Lower leg skin (tissue), 4 donors: ENCODE results near the gene VGLL2. TPM values are rescaled to one million over a fixed set of nuclear protein-coding genes. Genes with fewer than 3 reads are reported as not detected.
A peak's percentile ranks its signal among the peaks of the same experiment; 100 is the strongest.

ENCODE experiments used
- DNase-seq, 2 donors: peaks; one replicate each; pipeline ENCODE4 v3.0.0-alpha.2; 2019; ENCODE audit warnings: low spot score in 2 of 2
- H3K4me3 ChIP-seq: fragments of 200-600 bp; sonication (generic); 2 replicates; pipeline ENCODE4 v1.5.1; 2017; ENCODE audit warnings: mild to moderate bottlenecking, low read depth; ENCODE audit not compliant: poor library complexity, severe bottlenecking
- POLR2A ChIP-seq, 2 donors: fragments of 450-650 bp; IDR thresholded peaks; one replicate each; pipeline ENCODE4 v1.6.1; 2016 to 2017; ENCODE audit warnings: antibody characterized with exemption in 2 of 2, mild to moderate bottlenecking in 1 of 2, moderate library complexity in 1 of 2
- WGBS, 2 donors: methylation state at CpG; one replicate each; pipeline ENCODE4 v1.1.5; 2018; 5-methylcytosine and 5-hydroxymethylcytosine counted together
- intact Hi-C: fragments of 100-400 bp; cut with DNase I; formaldehyde crosslinking; loops from one replicate; pipeline ENCODE4 v1.15.0; 2023; ENCODE audit warnings: low total_unique reads
- total RNA-seq, 4 donors: library from RNA; depleted of rRNA; stranded (reverse); fragments of >200 nt; gene quantifications; one replicate each; pipeline ENCODE4 v1.1.0, GENCODE V29; 2016
- TF ChIP-seq, protein P1 (sequence below), 3 donors: fragments of 450-650 bp; IDR thresholded peaks; one replicate each; pipeline ENCODE4 v1.5.1; 2016; ENCODE audit warnings: antibody characterized with exemption in 3 of 3, mild to moderate bottlenecking in 3 of 3, moderate library complexity in 2 of 3

VGLL2 gene
- total RNA-seq, 4 donors from 2014 or later, result not detected

DNA sequence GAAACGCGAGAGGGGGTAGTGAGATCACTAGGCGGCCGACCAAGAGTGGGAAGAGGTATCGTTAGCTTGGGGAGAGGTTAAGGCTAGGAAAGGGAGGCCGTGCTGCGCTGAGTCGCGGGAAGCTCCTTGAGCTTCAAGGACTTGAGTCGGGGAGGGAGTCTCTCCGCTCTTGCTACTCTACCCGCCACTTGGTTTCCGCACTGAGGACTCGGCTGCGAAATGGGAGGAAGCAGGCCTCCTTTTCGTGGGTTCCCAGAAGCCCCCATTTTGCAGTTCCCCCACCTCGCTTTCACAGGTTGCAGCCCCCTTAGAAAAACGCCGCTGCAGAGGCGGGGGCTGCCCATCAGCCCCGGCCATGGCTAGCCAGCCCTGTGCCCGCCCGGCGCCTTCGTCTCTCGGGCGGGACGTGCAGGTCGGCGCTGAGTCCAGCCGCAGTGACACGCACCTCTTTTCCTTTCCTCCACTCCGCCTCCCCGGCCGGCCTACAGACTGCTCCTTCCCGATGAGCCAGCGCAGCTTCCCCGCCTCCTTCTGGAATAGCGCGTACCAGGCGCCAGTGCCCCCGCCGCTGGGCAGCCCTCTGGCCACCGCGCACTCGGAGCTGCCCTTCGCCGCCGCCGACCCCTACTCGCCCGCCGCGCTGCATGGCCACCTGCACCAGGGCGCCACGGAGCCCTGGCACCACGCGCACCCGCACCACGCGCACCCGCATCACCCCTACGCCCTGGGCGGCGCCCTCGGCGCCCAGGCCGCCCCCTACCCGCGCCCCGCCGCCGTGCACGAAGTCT is 4.9 kb downstream of the VGLL2 start:
- intact Hi-C loops, result no loop called here
- DNase-seq, result no peak
- TF ChIP-seq, protein P1, sequence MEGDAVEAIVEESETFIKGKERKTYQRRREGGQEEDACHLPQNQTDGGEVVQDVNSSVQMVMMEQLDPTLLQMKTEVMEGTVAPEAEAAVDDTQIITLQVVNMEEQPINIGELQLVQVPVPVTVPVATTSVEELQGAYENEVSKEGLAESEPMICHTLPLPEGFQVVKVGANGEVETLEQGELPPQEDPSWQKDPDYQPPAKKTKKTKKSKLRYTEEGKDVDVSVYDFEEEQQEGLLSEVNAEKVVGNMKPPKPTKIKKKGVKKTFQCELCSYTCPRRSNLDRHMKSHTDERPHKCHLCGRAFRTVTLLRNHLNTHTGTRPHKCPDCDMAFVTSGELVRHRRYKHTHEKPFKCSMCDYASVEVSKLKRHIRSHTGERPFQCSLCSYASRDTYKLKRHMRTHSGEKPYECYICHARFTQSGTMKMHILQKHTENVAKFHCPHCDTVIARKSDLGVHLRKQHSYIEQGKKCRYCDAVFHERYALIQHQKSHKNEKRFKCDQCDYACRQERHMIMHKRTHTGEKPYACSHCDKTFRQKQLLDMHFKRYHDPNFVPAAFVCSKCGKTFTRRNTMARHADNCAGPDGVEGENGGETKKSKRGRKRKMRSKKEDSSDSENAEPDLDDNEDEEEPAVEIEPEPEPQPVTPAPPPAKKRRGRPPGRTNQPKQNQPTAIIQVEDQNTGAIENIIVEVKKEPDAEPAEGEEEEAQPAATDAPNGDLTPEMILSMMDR (IDR thresholded peaks at IDR 0.05), result no peak
- TF ChIP-seq POLR2A (IDR thresholded peaks at IDR 0.05), result no peak
- 2 to 9% methylated on average over 50 to 56 of the region's 74 CpGs for WGBS, 2 donors
- peak overlapping the region; percentile 24 for H3K4me3 ChIP-seq

DNA sequence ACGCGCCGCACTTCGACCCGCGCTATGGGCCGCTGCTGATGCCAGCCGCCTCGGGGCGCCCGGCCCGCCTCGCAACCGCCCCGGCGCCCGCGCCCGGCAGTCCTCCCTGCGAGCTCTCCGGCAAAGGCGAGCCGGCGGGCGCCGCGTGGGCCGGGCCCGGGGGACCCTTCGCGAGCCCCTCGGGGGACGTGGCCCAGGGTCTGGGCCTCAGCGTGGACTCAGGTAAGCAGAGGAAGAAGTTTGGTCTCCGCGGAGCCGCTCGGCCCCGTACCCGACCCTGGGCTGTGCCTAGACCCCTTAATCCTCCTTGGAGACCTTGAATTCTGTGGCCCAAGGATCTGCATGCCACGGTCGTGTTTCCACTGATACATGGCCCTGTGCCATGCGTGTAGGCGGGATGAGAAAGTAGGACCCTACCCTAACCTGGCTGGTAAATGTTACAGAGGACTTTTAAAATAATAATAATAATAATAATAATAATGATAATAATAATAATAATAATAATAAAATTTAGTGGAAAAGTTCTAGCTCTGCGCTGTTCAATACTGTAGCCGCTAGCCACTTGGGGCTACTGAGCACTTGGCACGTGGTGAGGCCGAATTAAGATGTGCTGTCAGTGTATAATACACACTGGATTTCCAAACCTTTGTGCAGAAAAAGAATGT is 5.6 kb downstream of the VGLL2 start:
- 3 to 13% methylated on average over 8 to 27 of the region's 48 CpGs for WGBS, 2 donors
- intact Hi-C loops, result no loop called here
- no peak for TF ChIP-seq POLR2A (IDR thresholded peaks at IDR 0.05)
- TF ChIP-seq, protein P1 (IDR thresholded peaks at IDR 0.05), result no peak
- peak overlapping the region; percentile 24 for H3K4me3 ChIP-seq
- DNase-seq, result no peak

DNA sequence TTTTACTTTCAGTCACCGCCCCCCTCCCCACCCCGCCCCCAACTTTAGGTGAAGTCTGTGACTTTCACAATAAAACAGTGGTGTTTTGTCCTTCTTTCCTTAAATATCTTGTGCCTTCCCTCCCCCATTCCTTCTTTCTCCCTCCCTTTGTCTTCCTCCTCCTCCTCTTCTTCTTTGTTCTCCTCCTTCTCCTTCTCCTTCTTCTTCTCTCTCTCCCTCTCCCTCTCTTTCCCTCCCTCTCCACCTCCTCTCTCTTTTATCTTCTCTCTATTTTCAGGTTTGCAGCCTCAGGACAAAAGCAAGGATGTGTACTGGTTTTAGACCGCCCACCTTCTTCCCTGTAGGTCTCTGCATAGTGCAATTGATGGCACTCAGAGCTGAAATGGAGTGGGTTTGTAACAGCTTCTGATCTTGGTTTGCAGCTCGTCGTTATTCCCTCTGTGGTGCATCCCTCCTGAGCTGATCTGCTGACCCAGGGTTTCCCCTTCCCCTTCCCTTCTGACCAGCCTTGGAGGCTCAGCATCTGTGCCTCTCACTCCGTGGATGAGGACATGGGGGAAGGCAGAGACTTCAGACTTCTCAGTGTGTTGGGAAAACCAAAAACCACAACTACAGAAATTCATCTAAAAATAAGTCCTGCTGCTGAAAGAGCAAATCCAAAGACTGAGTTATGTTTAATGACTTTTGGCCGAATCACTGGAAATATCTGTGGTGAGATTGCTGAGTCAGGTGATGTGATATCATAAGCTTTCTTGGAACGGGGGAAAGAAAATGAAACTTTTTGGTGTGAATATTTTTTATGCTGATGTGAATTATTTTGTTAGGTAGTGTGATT is 6.9 kb downstream of the VGLL2 start:
- intact Hi-C loops, result no loop called here
- H3K4me3 ChIP-seq, result no peak overlapping the region
- TF ChIP-seq, protein P1 (IDR thresholded peaks at IDR 0.05), result no peak
- TF ChIP-seq POLR2A (IDR thresholded peaks at IDR 0.05), result no peak
- DNase-seq, result no peak
- 15 to 16% methylated on average over 8 of the region's 8 CpGs for WGBS, 2 donors

DNA sequence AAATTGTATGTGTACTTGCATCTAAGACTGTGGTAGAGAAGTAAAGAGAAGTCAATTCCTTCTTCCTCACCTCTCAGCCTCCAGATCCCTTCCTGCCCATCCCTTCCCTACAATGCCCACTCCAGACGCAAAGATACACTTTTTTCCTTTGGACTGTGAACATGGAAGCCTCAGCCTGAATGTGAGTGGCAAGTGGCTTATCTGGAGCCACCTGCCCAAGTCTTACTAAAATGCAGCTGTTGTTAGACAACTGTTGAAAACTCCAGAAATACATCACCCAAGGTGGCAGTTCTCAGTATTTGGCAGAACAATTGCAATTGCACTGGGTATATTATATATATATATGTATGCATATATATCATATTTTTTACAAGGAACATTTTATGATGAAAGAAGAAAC is 7.5 kb downstream of the VGLL2 start:
- H3K4me3 ChIP-seq, result no peak overlapping the region
- DNase-seq, result no peak
- 29 to 36% methylated on average over 1 of the region's 1 CpG for WGBS, 2 donors
- intact Hi-C loops, result no loop called here
- TF ChIP-seq, protein P1 (IDR thresholded peaks at IDR 0.05), result no peak
- TF ChIP-seq POLR2A (IDR thresholded peaks at IDR 0.05), result no peak

DNA sequence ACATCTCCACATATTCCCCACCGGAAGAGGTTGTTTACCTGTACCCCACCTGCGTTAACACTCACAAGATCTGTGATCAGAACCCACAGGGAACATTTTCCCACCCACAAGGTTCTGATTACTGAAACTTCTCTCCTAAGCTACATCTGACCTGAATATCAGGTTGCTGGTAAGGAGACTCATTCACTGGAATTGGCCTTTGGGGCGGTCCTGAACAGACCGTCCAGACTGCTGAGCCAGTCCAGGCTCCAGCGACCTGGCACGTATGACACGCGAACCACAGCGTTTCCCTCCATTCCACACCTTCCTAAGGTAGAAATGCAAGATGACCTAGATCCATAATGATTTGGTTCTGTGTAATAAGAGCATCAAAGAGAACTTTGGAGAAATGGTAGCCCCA is 9.8 kb downstream of the VGLL2 start:
- TF ChIP-seq, protein P1 (IDR thresholded peaks at IDR 0.05), result no peak
- TF ChIP-seq POLR2A (IDR thresholded peaks at IDR 0.05), result no peak
- 90 to 91% methylated on average over 9 of the region's 9 CpGs for WGBS, 2 donors
- no peak for DNase-seq
- no peak overlapping the region for H3K4me3 ChIP-seq
- intact Hi-C loops, result no loop called here
